H1 (cell line): ENCODE data around the gene POM121L2. TPM values are rescaled to one million over a fixed set of nuclear protein-coding genes. Genes with fewer than 3 reads are reported as not detected.

Experiments
- CTCF ChIA-PET: fragments of 300-600 bp; sonication (Branson Sonifier 250); formaldehyde crosslinking; loops from one replicate; lab custom pipeline; 2021; ENCODE audit not compliant: partially characterized antibody; lab: Charles Lee
- POLR2A ChIA-PET: fragments of 300-600 bp; sonication (Branson Sonifier 250); formaldehyde crosslinking; loops from one replicate; lab custom pipeline; 2021; ENCODE audit warnings: inconsistent platforms; ENCODE audit not compliant: partially characterized antibody; lab: Charles Lee
- DNase-seq, 2 experiments: peaks; one replicate each; pipeline versions ENCODE4 v3.0.0 to v3.0.0-alpha.2; 2010 to 2022; ENCODE audit warnings: low spot score in 2 of 2, low read depth in 1 of 2, mixed read lengths in 1 of 2
- FAIRE-seq: peaks from 2 replicates; lab custom pipeline; 2011; peaks lifted over from hg19 to GRCh38; lab: Jason Lieb, UNC
- H2AFZ ChIP-seq: 2 replicates; pipeline ENCODE4 v1.8.1; 2012; ENCODE audit warnings: low read length, inconsistent platforms
- H2AK5ac ChIP-seq: 2 replicates; pipeline ENCODE4 v1.6.1; 2013; ENCODE audit warnings: low read depth, low read length
- H2BK120ac ChIP-seq: replicated peaks from 2 replicates; pipeline ENCODE3; 2013; ENCODE audit warnings: low read depth, low read length, inconsistent platforms
- H2BK12ac ChIP-seq: 2 replicates; pipeline ENCODE4 v1.6.1; 2013; ENCODE audit warnings: low read depth, low read length
- H2BK15ac ChIP-seq: 2 replicates; pipeline ENCODE4 v1.6.1; 2013; ENCODE audit warnings: low read length
- H2BK20ac ChIP-seq: 2 replicates; pipeline ENCODE4 v1.6.1; 2013; ENCODE audit warnings: low read length
- H2BK5ac ChIP-seq: 2 replicates; pipeline ENCODE4 v1.6.1; 2013; ENCODE audit warnings: low read depth, low read length
- H3K14ac ChIP-seq: 2 replicates; pipeline ENCODE4 v1.6.1; 2013; ENCODE audit warnings: inconsistent platforms; ENCODE audit not compliant: insufficient read length
- H3K18ac ChIP-seq: 2 replicates; pipeline ENCODE4 v1.6.1; 2013; ENCODE audit warnings: low read length; ENCODE audit errors: extremely low read depth
- H3K23ac ChIP-seq: 2 replicates; pipeline ENCODE4 v1.6.1; 2013; ENCODE audit warnings: inconsistent platforms; ENCODE audit not compliant: insufficient read length
- H3K23me2 ChIP-seq: 2 replicates; pipeline ENCODE4 v1.6.1; 2013; ENCODE audit warnings: low read depth, low read length
- H3K27ac ChIP-seq: 2 replicates; pipeline ENCODE4 v1.6.1; 2011; ENCODE audit warnings: low read depth, low read length, inconsistent platforms
- H3K27me3 ChIP-seq, 4 experiments: replicated peaks in 1 of 4; 1 replicate in 1 of 4; 2 replicates in 3 of 4; pipeline versions ENCODE4 v1.6.1 to v1.8.1; 2011 to 2013; ENCODE audit warnings: low read length in 3 of 4, mild to moderate bottlenecking in 3 of 4, inconsistent platforms in 2 of 4, mixed read lengths in 2 of 4, moderate library complexity in 1 of 4; ENCODE audit not compliant: control insufficient read depth in 3 of 4, insufficient read depth in 3 of 4; ENCODE audit errors: extremely low read depth in 1 of 4
- H3K36me3 ChIP-seq, 4 experiments: 2 replicates each; pipeline versions ENCODE4 v1.6.1 to v1.8.1; 2011 to 2013; ENCODE audit warnings: mild to moderate bottlenecking in 4 of 4, low read length in 3 of 4, moderate library complexity in 2 of 4, control low read depth in 1 of 4, inconsistent platforms in 1 of 4; ENCODE audit not compliant: insufficient read depth in 4 of 4, control insufficient read depth in 2 of 4
- H3K4ac ChIP-seq: replicated peaks from 2 replicates; pipeline ENCODE3; 2013; ENCODE audit warnings: low read length, low read depth, mixed read lengths, inconsistent platforms; ENCODE audit not compliant: insufficient read length
- H3K4me1 ChIP-seq, 4 experiments: replicated peaks in 1 of 4; 1 replicate in 1 of 4; 2 replicates in 3 of 4; pipeline versions ENCODE4 v1.6.1 to v1.8.1; 2011 to 2013; ENCODE audit warnings: low read length in 3 of 4, inconsistent platforms in 2 of 4, mixed read lengths in 1 of 4; ENCODE audit not compliant: insufficient read depth in 4 of 4, control insufficient read depth in 3 of 4
- H3K4me2 ChIP-seq, 2 experiments: 2 replicates each; pipeline versions ENCODE4 v1.6.1 to v1.8.1; 2011 to 2013; ENCODE audit warnings: low read depth in 2 of 2, low read length in 2 of 2, control low read depth in 1 of 2, inconsistent platforms in 1 of 2, mild to moderate bottlenecking in 1 of 2; ENCODE audit not compliant: insufficient read depth in 1 of 2
- H3K4me3 ChIP-seq, 4 experiments: fragments of 200-600, 300-600 bp in 1 of 4; sonication (generic), shearing (Covaris generic), sonication (Bioruptor Twin) in 1 of 4; 2 replicates each; pipeline versions ENCODE4 v1.5.1 to v1.8.1; 2011 to 2016; ENCODE audit warnings: low read length in 4 of 4, low read depth in 3 of 4, control low read depth in 2 of 4, inconsistent platforms in 2 of 4, mild to moderate bottlenecking in 2 of 4, mixed read lengths in 1 of 4, moderate library complexity in 1 of 4; ENCODE audit not compliant: insufficient read depth in 2 of 4; ENCODE audit errors: extremely low read depth in 1 of 4
- H3K56ac ChIP-seq: replicated peaks from 2 replicates; pipeline ENCODE3; 2013; ENCODE audit warnings: low read depth, mild to moderate bottlenecking, mixed read lengths, low read length, inconsistent platforms; ENCODE audit not compliant: insufficient read length
- H3K79me1 ChIP-seq: 2 replicates; pipeline ENCODE4 v1.6.1; 2013; ENCODE audit warnings: low read depth, low read length, control low read depth
- H3K79me2 ChIP-seq, 2 experiments: 2 replicates each; pipeline versions ENCODE4 v1.6.1 to v1.8.1; 2012 to 2013; ENCODE audit warnings: low read length in 2 of 2, mild to moderate bottlenecking in 2 of 2, inconsistent platforms in 1 of 2; ENCODE audit not compliant: insufficient read depth in 2 of 2, control insufficient read depth in 1 of 2
- H3K9ac ChIP-seq, 4 experiments: replicated peaks in 1 of 4; 1 replicate in 1 of 4; 2 replicates in 3 of 4; pipeline versions ENCODE4 v1.6.1 to v1.8.1; 2011 to 2013; ENCODE audit warnings: low read depth in 3 of 4, low read length in 3 of 4, control low read depth in 2 of 4, mild to moderate bottlenecking in 2 of 4, moderate library complexity in 2 of 4, inconsistent platforms in 1 of 4; ENCODE audit errors: extremely low read depth in 1 of 4
- H3K9me3 ChIP-seq, 2 experiments: 2 replicates each; pipeline versions ENCODE4 v1.6.1 to v1.8.1; 2012 to 2013; ENCODE audit warnings: mild to moderate bottlenecking in 2 of 2, moderate library complexity in 2 of 2, control low read depth in 1 of 2, inconsistent platforms in 1 of 2, low read depth in 1 of 2, low read length in 1 of 2, mixed read lengths in 1 of 2; ENCODE audit not compliant: insufficient read depth in 2 of 2
- H4K20me1 ChIP-seq, 2 experiments: replicated peaks in 1 of 2; 2 replicates each; pipeline versions ENCODE3 to v1.8.1; 2011 to 2013; ENCODE audit warnings: inconsistent platforms in 2 of 2, low read length in 2 of 2, mild to moderate bottlenecking in 1 of 2; ENCODE audit not compliant: insufficient read depth in 2 of 2, control insufficient read depth in 1 of 2
- H4K5ac ChIP-seq: 2 replicates; pipeline ENCODE4 v1.6.1; 2013; ENCODE audit warnings: low read length, low read depth, mixed read lengths, inconsistent platforms; ENCODE audit not compliant: insufficient read length
- H4K8ac ChIP-seq: 2 replicates; pipeline ENCODE4 v1.8.0; 2013; ENCODE audit warnings: mild to moderate bottlenecking, moderate library complexity, low read length, inconsistent platforms; ENCODE audit not compliant: insufficient read depth; ENCODE audit errors: extremely low read depth
- H4K91ac ChIP-seq: replicated peaks from 2 replicates; pipeline ENCODE3; 2013; ENCODE audit warnings: low read length, mixed read lengths, inconsistent platforms; ENCODE audit not compliant: insufficient read length
- RAD21 ChIP-seq, 2 experiments: IDR thresholded peaks in 1 of 2; conservative IDR thresholded peaks in 1 of 2; 2 replicates each; pipeline ENCODE4 v1.6.1; 2011; ENCODE audit warnings: low read depth in 2 of 2, low read length in 2 of 2, improper control_type of control experiment in 1 of 2, inconsistent platforms in 1 of 2, mild to moderate bottlenecking in 1 of 2, moderate library complexity in 1 of 2
- WGBS, 2 experiments: shearing (Covaris generic) in 1 of 2; methylation state at CpG; one replicate each; pipeline versions ENCODE4 v1.1.6 to v1.1.7; 2013 to 2015; ENCODE audit warnings: low lambda C conversion rate in 2 of 2, mixed read lengths in 2 of 2, inconsistent platforms in 1 of 2, low coverage in 1 of 2, missing lambda C conversion rate in 1 of 2; ENCODE audit not compliant: insufficient replicate concordance in 2 of 2, insufficient coverage in 1 of 2, insufficient read length in 1 of 2; ENCODE audit errors: extremely low coverage in 1 of 2, missing lambda C conversion rate in 1 of 2; 5-methylcytosine and 5-hydroxymethylcytosine counted together
- polyA plus RNA-seq, 7 experiments: library from polyadenylated mRNA; depleted of rRNA in 3 of 7; stranded (reverse) in 5 of 7; unstranded in 2 of 7; fragments of >200 nt in 5 of 7; fragments of 200-250 nt in 2 of 7; gene quantifications; 1 replicate in 5 of 7; 2 replicates in 1 of 7; 4 replicates in 1 of 7; pipeline versions ENCODE4 v1.2.1 to v1.2.3, GENCODE V29; 2011 to 2013; ENCODE audit warnings: missing spikeins in 2 of 7, mixed read lengths in 2 of 7
- total RNA-seq: library from RNA; stranded (reverse); fragmentation: NEBNext Ultra II Directional; extraction: Animal tissue kit (Norgen Biotek cat#: 25700); gene quantifications from 2 replicates; pipeline ENCODE4 v1.2.1, GENCODE V29; 2021
- TF ChIP-seq, protein P1 (sequence below), 3 experiments: IDR thresholded peaks; 1 replicate in 2 of 3; 2 replicates in 1 of 3; pipeline versions ENCODE4 v1.5.1 to v1.6.1; 2011; ENCODE audit warnings: low read length in 3 of 3, mild to moderate bottlenecking in 3 of 3, inconsistent platforms in 2 of 3, low read depth in 1 of 3, moderate library complexity in 1 of 3; ENCODE audit not compliant: insufficient read depth in 1 of 3; ENCODE audit errors: control extremely low read depth in 1 of 3

Gene POM121L2
- total and polyA plus RNA-seq, 2 of the 8 experiments (the other 6 are each of a cell fraction or from before 2014, with no cell fraction given) = 0.05 to 0.09 TPM

DNA sequence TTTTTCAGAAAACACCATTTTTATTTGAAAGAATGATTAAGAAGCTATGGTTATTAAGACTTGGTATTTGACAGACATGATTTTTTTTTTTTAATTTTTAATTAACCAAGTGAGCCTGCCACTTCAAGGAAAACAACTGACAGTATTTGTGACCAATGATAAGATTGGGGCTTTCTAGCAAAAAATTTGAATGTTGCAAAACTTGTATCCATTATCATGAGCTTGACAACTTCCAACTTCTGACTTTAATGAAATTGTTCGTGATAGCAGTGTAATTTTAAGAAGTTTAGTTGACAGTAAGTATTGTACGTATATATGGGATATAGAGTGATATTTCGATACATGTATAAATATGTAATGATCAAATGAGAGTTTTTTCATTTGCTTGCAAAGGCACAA lies 21.6 kb upstream of the POM121L2 start:
- no peak overlapping the region for H4K8ac ChIP-seq
- H3K9ac ChIP-seq = no peak overlapping the region
- H2BK20ac ChIP-seq = no peak overlapping the region
- H2BK5ac ChIP-seq = no peak overlapping the region
- peak overlapping the region; percentile 55 to 61; a peak in 3 of 4 replicates for H3K4me2 ChIP-seq
- no peaks in the 10 kb centered on the region for H3K23me2 ChIP-seq
- FAIRE-seq (no peak), DNase-seq (no peak)
- TF ChIP-seq, protein P1, sequence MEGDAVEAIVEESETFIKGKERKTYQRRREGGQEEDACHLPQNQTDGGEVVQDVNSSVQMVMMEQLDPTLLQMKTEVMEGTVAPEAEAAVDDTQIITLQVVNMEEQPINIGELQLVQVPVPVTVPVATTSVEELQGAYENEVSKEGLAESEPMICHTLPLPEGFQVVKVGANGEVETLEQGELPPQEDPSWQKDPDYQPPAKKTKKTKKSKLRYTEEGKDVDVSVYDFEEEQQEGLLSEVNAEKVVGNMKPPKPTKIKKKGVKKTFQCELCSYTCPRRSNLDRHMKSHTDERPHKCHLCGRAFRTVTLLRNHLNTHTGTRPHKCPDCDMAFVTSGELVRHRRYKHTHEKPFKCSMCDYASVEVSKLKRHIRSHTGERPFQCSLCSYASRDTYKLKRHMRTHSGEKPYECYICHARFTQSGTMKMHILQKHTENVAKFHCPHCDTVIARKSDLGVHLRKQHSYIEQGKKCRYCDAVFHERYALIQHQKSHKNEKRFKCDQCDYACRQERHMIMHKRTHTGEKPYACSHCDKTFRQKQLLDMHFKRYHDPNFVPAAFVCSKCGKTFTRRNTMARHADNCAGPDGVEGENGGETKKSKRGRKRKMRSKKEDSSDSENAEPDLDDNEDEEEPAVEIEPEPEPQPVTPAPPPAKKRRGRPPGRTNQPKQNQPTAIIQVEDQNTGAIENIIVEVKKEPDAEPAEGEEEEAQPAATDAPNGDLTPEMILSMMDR (IDR thresholded peaks at IDR 0.05; ENCODE audit: control extremely low read depth in 1 of 3, insufficient read depth in 1 of 3, low read depth in 1 of 3, low read length in 3 of 3) = no peak
- no peak for TF ChIP-seq RAD21 (IDR thresholded peaks at IDR 0.05 in 1 of 2, conservative IDR thresholded peaks at IDR 0.05 in 1 of 2; ENCODE audit: low read depth in 2 of 2, low read length in 2 of 2)
- H3K79me2 ChIP-seq = no peaks in the 10 kb centered on the region
- H2BK12ac ChIP-seq = no peak overlapping the region
- no peaks in the 10 kb centered on the region for H3K27me3 ChIP-seq
- ChIA-PET POLR2A (interaction anchor here (0.9 to 2.4 kb wide), 3 partner anchors 139 to 187 kb away, joined by 3 to 9 read pairs (median 3); partner anchors contain the start of gene ZNF184), CTCF (interaction anchor here (0.6 to 2.7 kb wide), 9 partner anchors 9 to 432 kb away, joined by 3 to 13 read pairs (median 3); partner anchors contain the start of gene POM121L2)
- peak overlapping the region; percentile 94 for H2AFZ ChIP-seq
- H3K4ac ChIP-seq = no peak overlapping the region
- H3K9me3 ChIP-seq = no peaks in the 10 kb centered on the region
- H4K5ac ChIP-seq = no peak overlapping the region
- no peaks in the 10 kb centered on the region for H3K79me1 ChIP-seq
- no peak overlapping the region for H3K27ac ChIP-seq
- H4K20me1 ChIP-seq = no peaks in the 10 kb centered on the region
- H3K14ac ChIP-seq = no peak overlapping the region
- H2BK120ac ChIP-seq = no peak overlapping the region
- H3K18ac ChIP-seq = no peak overlapping the region
- H2BK15ac ChIP-seq = no peak overlapping the region
- peak overlapping the region; percentile 84 to 98 (median 92) for H3K4me3 ChIP-seq
- H3K4me1 ChIP-seq = no peaks in the 10 kb centered on the region
- H2AK5ac ChIP-seq = no peak overlapping the region
- no peak overlapping the region for H4K91ac ChIP-seq
- no peak overlapping the region for H3K23ac ChIP-seq
- H3K36me3 ChIP-seq = no peaks in the 10 kb centered on the region
- no peak overlapping the region for H3K56ac ChIP-seq
- WGBS, 2 experiments = 68 to 100% methylated on average over 2 to 3 of the region's 3 CpGs
